Activated CD8-positive, alpha-beta memory T cell treated with anti-CD3 and anti-CD28 coated beads for 1 hour (primary cell): Measurements from ENCODE around the gene FNDC10.

ENCODE experiments used
- DNase-seq, 2 donors: peaks; one replicate each; pipeline ENCODE4 v3.0.0-alpha.2; 2020; ENCODE audit warnings: low read depth in 1 of 2; ENCODE audit errors: extremely low read depth in 1 of 2

FNDC10 gene

GRCh38 chr1:1616045-1616790 is 16.3 kb upstream of the FNDC10 start:
- DNase-seq, result no peak

DNA sequence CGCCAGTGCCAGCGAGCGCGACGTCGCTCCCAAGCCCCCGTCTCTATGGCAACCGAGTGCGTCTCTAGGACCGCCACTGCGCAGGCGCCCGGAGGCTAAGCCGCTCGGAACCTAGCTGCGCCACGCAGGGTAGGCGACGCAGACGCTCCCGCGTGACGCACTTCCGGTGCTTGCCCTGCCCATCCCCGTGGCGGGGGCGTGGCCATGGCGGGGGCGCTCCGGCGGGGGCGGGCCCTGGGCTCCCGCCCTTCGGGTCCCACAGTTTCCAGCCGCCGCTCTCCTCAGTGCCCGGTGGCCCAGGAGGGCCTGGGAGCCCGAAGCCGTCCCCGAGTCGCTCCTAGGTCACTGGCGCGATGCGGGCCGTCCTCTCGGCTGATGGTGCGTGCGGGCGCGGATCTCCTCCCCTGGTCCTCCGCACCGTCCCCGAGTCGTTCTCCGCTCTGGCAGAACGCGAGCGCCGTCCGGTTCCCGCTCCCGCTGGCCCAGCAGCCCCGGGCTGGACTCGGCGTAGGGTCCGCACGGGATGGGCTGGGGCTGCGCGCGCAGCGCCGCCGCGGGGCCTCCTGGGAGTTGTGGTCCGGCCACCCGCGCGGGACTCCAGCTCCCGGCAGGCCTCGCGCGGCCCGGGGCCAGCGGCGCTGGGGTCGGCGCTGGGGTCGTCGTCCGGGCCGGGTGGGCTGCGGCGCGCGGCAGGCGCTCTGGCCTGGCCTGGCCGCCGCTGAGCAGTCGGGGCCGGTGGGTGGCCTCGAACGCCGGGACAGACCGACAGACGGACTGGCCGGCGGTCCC is 15.5 kb upstream of the FNDC10 start, which contains the start of gene MIB2:
TSS of gene MIB2 (plus strand) at position 245 of the 789 bp plus-strand sequence. CDS start 7,953 bp downstream, outside the sequence.
- peak; percentile 94 to 98 for DNase-seq

GRCh38 chr1:1614954-1615255 is 15.0 kb upstream of the FNDC10 start:
- no peak for DNase-seq

GRCh38 chr1:1614204-1614953 is 14.4 kb upstream of the FNDC10 start:
- peak in 1 of 2 donors; percentile 38 for DNase-seq

- DNase-seq, result no peak
Observed at GRCh38 chr1:1613509-1614082, 13.7 kb upstream of the FNDC10 start.

- no peak for DNase-seq
Observed at GRCh38 chr1:1612104-1612400, 12.1 kb upstream of the FNDC10 start.

DNA sequence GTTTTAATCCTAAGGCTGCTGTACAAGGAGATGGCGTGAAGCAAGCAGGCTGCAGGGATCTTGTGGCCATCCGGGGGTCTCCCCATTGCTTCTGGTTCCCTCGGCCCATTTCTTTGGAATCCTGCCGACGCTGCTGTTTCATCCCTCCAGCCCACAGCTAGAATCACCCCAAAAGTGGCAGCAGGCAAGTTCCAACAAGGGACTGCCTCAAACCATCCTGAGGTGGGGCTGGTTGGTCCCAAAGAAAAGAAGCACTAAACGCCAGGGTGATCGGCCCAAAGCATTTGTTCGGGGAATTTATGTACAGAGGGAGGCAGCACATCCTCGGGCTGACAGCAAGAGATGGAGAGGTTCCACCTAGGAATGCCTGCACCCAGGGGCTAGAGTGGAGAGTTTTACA is 10.9 kb upstream of the FNDC10 start:
- no peak for DNase-seq

DNA sequence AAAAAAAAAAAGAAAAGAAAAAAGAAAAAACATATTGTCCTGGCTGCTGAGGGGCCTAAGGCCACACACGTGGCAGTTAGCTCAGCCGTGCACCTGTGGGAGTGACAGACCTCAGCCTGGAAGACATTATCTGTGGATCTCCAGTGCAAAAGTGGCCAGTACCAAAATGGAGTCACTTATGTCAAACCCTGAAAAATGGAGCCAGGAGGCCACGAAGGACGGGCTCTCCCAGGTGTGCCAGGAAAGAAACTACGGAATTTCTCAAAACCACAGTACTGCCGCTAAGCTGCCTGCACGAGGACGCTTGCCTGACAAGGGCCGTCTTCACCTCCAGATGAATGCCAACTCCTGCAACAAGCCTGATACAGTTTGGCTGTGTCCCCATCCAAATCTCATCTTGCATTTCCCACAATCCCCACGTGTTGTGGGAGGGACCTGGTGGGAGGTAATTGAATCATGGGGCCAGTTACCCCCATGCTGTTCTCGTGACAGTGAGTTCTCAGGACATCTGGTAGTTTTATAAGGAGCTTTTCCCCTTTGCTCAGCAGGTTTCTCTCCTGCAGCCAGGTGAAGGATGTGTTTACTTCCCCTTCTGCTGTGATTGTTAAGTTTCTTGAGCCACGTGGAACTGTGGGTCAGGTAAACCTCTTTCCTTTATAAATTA is 10.0 kb upstream of the FNDC10 start:
- DNase-seq, result no peak

GRCh38 chr1:1606232-1606631 is 6.3 kb upstream of the FNDC10 start:
- DNase-seq, result no peak

- DNase-seq, result no peak
Observed at GRCh38 chr1:1605724-1606123, 5.8 kb upstream of the FNDC10 start.

DNA sequence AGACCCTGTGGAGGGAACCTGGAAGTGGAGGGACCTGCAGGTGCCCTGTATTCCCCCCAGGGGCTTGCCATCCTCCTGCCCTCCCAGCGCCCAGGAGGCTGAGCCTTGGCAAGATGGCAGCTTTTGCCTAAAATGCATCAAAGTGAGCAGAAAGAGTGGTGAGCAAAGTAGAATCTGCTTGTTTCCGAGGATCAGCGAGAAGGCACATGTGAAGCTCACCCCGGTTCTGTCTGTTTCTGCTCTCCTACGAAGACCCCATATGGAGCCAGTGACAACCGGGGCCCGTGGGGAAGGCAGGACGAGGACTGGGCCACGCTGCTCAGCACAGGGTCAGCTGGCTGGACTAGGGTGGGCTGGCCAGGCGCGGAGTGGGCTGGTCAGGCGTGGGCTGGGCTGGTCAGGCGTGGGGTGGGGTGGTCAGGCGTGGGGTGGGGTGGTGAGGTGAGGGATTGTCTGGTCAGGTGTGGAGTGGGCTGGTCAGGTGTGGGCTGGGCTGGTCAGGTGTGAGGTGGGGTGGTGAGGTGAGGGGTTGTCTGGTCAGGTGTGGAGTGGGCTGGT is 5.2 kb upstream of the FNDC10 start:
- DNase-seq, result no peak

DNA sequence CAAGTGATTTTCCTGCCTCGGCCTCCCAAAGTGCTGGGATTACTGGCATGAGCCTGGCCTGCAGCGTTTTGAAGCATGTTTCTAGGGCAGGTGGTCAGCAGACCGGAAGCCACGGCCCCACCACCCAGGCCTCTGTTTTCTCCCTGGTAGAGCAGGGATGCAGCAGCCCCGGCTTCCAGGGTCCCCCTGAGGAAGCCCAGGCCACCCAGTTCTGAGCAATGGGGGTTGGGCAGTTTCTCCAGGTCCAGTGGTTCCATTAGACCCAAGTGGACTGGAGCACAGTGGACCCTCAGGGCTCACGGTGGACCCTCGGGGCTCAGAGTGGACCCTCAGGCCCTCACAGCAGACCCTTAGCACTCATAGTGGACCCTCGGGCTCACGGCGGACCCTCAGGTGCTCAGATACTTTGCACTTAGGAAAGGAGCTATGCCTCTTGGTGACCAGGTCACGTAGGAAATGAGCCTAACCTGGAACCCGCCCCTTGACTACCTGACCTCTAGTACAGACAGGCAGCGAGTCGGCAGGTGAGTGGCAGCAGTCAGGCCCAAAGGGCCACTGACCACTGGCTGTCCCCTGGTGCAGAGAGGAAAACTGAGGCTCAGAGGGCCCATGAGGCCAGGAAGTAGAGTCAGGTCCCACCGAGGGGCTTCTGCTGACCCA is 4.6 kb upstream of the FNDC10 start:
- no peak for DNase-seq

GRCh38 chr1:1603671-1604373 is 3.9 kb upstream of the FNDC10 start:
- no peak for DNase-seq

DNA sequence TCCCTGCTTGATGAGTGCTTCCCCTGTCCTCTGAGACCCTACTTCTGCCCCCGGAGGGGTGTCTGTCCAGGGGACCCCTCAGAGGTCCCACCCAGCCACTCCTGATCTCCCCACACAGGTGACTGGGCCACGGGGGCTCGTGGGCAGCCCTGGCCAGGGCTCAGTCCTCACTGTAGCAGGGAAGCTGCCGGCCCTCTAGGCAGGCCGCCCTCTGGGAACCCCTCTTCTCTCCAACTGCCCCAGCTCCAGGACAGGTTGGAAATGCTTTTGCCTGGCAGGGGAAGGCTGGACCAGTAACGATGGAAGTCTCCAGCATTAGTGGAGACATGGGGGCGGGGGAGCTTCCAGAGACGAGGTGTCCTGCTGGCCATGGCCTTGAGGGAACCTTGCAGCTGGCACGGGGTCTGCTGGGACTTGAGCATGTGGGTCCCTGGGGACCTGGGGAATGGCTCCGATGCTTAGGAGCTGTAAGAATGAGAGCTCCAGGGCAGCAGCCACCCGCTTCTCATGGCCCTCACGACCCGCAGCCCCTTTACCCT is 3.1 kb upstream of the FNDC10 start:
- no peak for DNase-seq

GRCh38 chr1:1602304-1602967 is 2.5 kb upstream of the FNDC10 start:
- DNase-seq, result no peak

- no peak for DNase-seq
Observed at GRCh38 chr1:1601564-1602303, 1.8 kb upstream of the FNDC10 start.

DNA sequence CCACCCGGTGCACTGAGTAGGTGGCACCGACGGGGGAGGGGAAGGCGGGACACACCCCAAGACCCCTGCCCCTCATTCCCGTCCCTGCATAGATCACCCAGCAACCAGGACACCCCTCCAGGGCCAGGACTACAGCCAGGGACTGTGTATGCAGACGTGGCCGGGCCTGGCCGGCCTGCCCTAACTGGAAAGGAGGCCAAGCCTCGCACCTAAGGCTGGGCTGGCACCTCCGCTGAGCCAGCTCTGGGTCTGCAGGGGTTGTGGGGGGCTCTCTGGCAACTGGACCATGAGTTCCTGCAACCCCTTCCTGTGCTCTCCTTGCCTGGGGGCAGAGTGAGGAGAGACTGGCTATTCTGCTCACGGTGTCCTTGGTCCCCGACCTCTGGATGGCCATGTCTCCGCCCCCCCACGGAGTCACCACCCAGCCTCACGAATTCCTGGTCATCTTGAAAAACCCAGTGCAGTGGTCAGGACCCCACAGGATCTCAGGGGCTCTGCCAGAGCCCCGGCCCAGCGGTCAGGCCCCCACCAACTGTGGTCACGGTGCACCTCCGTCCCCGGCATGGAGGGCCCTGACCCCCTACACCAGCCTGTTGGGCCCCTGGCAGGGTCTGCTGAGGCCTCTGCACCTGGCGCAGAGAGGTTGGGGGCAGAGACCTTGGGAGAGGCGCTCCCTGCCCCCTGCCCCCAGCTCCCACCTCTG is 1.1 kb upstream of the FNDC10 start:
- DNase-seq, result no peak
